HG02973 (cell line): Measurements from ENCODE around the gene ATOH8.

ENCODE experiments used
- ATAC-seq: cut with Tn5 transposase; IDR thresholded peaks from one replicate; pipeline ENCODE4 v1.9.1; 2021; ENCODE audit warnings: moderate library complexity; ENCODE audit not compliant: unreplicated experiment

The ATOH8 gene

GRCh38 chr2:85797263-85797660, 43.5 kb downstream of the ATOH8 start:
- ATAC-seq, result no peak

DNA sequence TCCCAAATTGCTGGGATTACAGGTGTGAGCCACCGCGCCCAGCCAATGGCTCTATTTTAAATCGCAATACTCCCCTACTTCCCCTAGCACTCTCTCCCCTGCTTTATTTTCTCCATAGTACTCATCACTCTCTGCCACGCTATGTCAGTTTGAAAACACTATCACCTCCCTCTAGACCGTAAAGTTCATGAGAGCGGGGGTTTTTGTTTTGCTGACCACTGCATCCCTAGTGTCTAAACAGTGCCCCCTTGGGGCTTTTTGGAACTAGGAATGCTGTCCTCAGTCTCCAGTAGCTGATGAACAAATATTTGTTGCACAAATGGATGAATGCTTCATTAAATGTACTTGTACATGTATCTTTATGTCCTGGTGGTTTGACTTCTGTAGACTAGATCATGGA, 44.1 kb downstream of the ATOH8 start:
- ATAC-seq, result no peak

DNA sequence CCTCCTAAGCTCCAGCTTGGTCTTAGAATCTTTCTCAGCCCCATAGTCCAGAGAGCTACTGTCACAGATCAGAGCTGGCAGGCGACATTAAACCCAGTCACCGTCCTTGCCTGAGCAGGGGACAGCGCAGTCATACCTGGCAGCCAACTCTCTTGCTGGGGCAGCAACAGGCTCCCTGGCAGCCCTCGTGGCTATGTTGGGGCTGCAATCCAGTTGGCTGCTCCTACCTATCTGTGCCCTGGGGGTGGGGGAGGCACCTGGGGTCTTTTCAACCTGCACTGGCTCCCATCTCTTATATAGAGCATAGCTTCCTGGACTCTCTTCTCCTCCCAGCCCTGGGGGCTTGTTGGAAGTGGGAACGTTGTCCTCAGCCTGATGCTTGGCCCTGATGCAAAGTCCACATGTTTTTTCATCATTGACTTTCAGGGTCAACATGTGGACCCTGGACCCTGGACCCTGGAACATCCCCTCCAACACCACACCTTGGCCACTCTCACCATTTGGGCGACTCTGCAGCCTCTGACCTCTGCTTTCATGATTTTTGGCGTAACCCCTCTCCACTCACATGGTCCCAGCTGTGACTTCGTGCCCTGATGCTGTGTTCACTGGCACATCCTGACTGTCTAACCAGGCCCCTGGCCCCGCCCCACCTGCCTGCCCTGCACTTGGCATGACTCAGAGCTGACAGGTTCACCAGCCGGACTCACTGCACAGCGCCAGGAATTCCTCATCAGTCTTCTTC, 45.6 kb downstream of the ATOH8 start:
- no peak for ATAC-seq

GRCh38 chr2:85800586-85800985, 46.8 kb downstream of the ATOH8 start:
- no peak for ATAC-seq

DNA sequence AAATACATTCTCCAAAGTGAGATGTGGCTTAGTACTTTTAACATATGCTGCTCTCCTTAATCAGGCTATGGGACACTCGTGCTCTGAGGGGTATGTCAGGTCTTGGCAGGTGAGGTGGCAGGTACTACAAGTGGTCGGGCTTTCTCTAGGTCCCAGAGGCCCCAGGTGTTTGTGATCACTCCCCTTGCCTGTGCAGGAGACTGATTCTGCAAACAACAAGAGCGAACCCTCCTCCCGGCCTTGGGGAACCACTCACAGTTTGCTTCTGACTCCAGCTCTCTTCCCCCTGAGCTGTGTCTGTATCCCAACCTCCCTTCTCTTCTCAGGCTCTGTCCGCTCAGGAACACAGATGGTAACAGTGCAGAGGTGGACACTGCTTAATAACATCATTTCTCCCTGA, 48.1 kb downstream of the ATOH8 start:
- ATAC-seq, result no peak

GRCh38 chr2:85802354-85803103, 48.7 kb downstream of the ATOH8 start:
- ATAC-seq, result no peak

DNA sequence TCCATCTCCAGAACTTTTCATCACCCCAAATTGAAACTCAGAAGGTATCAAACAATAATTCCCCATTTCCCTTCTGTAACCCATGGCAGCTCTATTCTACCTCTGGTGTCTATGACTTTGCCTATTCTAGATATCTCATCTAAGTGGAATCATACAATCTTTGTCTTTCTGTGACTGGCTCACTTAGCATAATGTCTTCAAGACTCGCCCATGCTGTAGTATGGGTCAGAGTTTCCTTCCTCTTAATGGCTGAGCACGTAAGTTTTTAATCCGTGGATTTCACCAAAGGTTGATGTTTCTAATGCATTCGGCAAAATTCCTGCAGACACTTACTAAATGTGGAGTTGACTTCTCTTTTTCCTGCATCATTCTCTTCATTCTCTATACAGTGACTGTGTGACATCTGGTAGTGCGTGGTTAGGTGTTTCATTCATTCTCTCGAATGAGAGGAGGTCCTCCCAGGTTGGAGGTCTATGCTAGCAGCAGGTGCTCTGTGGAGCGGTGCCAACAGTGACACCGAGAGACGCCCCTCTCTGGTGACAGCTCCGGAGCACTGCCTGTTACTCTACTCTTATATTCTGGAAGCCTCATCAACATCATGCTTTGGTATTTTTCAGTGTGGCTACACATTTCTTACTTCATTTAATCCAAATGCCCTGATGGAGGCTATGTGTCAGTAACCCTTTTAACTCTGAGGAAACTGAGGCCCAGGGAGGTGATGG, 50.1 kb downstream of the ATOH8 start:
- ATAC-seq, result no peak

DNA sequence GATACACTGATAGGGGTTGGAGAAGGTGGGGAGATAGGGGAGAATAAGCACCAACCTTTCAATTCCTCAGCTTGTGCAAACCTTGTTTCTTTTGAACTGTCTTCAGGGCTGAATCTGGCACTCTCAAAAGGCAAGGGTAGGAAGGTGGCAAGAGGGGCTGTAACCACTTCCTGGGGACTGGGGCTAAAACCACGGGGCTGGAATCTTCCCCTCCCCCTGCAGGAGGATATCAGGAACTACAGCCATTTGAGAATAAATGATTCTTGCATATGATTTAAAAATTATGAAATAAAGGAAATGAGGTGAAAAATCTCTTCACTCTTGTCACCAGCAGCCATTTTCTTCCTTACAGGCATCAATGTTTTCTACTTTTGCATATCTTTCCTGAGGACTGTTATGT, 50.8 kb downstream of the ATOH8 start:
- ATAC-seq, result no peak

DNA sequence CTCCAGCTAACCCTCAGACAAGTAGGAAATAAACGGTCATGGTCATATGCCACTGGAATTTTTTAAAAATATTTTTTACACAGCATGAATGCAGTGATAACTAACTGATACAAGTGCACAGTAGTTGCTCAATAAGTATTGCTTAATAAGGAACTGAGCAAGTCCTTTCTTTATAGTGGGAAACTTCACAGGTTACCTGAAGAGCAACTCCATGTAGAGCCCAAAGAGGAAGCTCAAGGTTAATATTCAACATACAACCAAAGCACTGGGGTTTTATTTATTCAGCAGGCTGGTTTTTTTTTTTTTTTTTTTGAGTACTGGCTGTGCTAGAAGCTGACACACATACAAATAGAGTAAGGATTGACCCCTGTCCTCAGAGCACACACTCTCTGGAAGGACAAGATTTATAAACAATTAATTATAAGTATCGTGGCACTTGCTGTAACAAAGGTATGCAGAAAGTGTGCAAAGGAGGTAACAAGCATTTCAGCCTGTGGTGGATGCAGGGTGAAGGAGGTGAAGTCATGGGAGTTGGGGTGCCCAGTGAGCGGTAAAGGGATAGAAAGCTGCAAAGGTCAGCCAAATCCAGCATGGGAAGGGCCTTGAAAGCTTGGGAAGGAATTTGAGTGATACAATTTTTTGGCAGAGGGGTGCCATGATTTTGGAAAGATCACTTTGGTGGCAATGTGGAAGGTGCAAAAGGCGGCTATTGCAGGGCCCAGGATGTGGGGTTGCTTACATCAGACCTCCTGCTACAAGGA, 52.7 kb downstream of the ATOH8 start:
- no peak for ATAC-seq

DNA sequence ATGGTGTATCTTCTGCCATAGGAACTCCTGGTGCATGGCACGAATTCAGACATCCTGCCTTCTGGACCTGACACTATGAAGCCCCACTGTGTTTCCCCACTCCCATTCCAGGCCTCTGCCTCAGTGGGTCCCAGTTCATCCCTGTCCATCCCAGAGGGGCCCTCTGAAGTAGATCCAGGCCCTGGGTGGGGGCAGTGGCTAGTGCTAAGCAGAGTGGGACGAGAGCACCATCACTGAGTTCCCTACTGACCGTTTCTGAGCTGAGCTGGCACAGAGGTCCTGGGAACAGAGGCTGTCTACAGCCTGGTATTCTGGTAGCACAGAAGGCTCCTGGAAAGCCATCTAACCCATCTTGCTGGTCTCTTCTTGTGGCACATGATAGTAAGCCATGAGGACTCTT, 54.0 kb downstream of the ATOH8 start:
- no peak for ATAC-seq

- no peak for ATAC-seq
These were observed 56.8 kb downstream of the ATOH8 start for GRCh38 chr2:85810371-85811179.

GRCh38 chr2:85811180-85812093, 57.6 kb downstream of the ATOH8 start:
- no peak for ATAC-seq

DNA sequence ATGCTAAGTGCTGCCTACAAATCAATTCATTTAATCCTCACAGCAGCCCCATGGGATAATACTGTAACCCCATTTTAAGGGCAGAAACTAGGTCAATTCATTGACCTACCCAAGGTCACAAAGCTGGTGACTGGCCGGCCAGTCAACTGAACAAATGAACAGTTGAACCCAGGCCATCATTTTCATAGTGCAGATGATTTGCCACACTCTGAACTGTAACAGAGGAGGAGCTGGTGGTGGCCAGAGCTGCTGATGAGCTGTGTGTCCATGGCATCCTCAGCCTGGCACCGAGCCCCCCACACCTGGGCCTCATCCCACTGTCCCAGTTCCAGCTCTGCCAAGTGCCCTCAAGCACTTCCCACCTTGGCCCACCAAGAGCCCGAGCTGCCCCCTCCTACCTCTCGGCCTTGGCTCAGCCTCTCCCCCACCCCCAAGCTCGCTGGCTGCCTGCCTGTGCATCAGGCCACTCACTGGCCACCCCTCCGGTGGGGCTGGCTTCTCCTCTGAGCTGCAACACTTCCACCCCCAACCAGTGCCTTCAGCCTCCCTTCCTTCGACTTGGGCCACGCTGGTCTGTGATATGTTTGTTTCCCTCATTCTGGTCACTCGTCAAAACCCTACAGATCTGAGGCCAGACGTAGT, 58.4 kb downstream of the ATOH8 start:
- ATAC-seq, result no peak

DNA sequence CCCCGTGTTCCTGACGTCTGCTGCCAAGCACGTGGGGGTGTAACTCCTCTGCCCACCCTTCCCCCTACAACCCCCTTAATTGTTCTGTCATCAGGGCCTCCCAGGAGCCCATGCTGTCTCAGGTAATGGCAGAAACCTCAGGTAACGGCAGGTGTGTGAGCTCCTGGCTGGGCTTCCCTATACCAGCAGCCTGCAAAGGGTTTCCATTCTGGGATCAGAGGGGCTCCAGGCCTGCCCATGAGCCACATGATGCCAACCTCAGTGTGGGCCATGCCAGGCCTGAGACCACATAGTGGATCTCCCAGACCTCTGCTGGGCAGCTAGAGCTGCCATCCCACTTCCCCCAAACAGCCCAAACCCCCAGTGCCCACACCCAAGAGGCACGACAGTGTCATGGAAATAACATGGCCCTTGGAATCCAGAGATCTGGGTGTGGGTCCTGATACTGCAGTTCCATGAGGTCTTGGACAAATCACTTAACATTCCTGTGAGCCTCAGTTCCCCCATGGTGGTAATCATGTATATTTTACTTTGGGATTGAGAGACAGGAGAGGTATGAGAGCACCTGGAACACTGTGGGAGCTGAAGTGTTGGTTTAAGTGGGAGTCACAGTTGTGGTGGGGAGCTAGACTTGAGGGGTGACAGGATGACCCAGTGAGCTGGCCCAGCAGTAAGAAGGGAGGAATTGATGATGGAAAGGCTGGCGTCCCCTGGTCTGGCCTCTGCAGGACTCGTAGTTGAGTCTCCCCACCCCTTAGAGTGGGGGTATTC, 59.6 kb downstream of the ATOH8 start:
- ATAC-seq, result no peak

DNA sequence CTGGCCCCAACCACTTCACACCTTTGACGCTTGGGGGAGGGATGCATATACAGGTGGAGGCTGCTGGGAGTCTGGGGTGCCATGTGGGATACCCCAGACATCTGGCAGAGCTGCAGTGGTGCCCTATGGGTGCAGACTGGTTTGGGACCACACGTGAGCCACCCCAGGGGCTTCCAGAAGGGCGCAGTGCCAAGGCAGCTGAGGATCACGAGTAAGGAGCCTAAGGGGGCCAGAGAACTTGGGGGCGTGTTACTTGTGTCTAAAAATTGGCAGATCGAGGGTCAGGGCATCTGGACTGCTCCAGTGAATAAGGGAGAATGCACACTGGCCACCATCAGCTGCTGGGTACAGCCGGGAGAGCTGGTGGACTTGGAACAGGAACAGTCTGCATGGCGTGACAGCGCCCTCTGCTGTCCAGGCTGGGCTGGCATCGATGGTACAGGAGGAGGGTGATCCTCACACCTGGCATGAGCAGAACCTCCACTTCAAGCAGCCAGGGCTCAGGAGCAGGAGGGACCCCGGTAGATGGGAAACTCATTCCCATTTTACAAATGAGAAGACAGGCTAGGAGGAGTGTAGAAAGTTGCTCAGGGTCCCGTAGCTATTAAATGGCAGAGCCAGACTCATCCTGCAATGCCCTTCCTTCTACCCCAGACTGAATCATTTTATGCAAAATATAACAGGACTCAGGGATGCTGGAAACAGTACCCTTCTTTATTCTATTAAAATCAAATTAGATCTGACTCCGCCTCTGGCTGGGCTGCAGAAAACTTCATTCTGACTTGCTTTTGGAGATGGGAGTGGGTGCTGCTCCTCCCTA, 60.4 kb downstream of the ATOH8 start:
- no peak for ATAC-seq

GRCh38 chr2:85814802-85815550, 61.2 kb downstream of the ATOH8 start:
- ATAC-seq, result no peak
